Activated T-cell treated with anti-CD3 and anti-CD28 coated beads, Interleukin-2, amount 50 U/mL, for 24 hours (primary cell): ENCODE data around the gene KCNK5.

Experiments used
- DNase-seq: peaks from one replicate; pipeline ENCODE4 v3.0.0-alpha.2; 2020
- H3K27ac Mint-ChIP-seq: 2 replicates; pipeline ENCODE4 v1.8.0; 2020; ENCODE audit warnings: mild to moderate bottlenecking, mixed read lengths
- H3K27me3 Mint-ChIP-seq: 2 replicates; pipeline ENCODE4 v1.8.0; 2020; ENCODE audit warnings: mixed read lengths
- H3K36me3 Mint-ChIP-seq: 2 replicates; pipeline ENCODE4 v1.8.0; 2020; ENCODE audit warnings: low read depth, mixed read lengths
- H3K4me1 Mint-ChIP-seq: 2 replicates; pipeline ENCODE4 v1.8.0; 2020; ENCODE audit warnings: low read depth, mixed read lengths
- H3K4me3 Mint-ChIP-seq: 2 replicates; pipeline ENCODE4 v1.8.0; 2020; ENCODE audit warnings: mild to moderate bottlenecking, moderate library complexity, mixed read lengths
- H3K9me3 Mint-ChIP-seq: 2 replicates; pipeline ENCODE4 v1.8.0; 2020; ENCODE audit warnings: mixed read lengths

KCNK5 gene

GRCh38 chr6:39227476-39227875 is 1.8 kb downstream of the KCNK5 start:
- H3K4me3 Mint-ChIP-seq: peak overlapping the region; percentile 90
- peaks cover 55% of the 10 kb centered on the region for H3K36me3 Mint-ChIP-seq
- peaks cover 13% of the 10 kb centered on the region for H3K27me3 Mint-ChIP-seq
- H3K4me1 Mint-ChIP-seq: peaks cover 62% of the 10 kb centered on the region
- DNase-seq: no peak
- H3K9me3 Mint-ChIP-seq: no peaks in the 10 kb centered on the region
- peak overlapping the region; percentile 90 for H3K27ac Mint-ChIP-seq

DNA sequence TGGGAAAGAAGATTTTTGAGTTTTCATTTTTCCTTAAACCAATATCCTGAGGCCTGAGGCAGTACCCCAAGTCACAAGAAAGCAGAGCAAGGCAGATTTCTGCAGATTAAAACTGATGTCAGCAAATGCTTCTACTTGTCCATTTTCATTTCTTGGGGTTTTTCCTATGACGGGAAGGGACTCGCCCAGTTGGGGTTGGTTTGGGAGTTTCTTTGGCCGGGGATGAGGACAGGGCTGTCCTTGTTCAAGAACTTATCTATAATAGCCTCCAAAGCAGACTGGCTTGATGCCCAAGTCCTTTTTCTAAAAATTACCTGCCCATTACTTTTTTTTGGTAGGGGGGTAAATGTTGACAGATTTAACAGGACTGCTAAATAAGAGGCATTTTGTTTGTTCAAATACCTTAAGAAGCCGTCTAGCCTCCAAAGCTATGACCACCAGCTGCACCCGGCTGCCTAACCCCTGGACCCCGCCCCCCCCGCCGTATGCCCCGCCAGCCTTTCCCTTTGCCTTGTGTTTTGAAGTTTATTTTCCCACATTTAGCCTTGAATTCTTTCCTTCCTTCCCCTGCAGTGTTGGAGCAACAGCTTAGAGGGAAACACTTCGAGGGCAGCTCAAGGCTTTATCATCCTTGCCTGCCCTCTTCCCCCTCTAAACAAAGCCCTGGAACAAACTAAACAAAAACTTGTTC is 2.5 kb downstream of the KCNK5 start:
- H3K9me3 Mint-ChIP-seq: no peaks in the 10 kb centered on the region
- DNase-seq: no peak
- peaks cover 62% of the 10 kb centered on the region for H3K36me3 Mint-ChIP-seq
- peaks cover 13% of the 10 kb centered on the region for H3K27me3 Mint-ChIP-seq
- peaks cover 68% of the 10 kb centered on the region for H3K4me1 Mint-ChIP-seq
- H3K27ac Mint-ChIP-seq: peak overlapping the region; percentile 90
- H3K4me3 Mint-ChIP-seq: peak overlapping the region; percentile 90

GRCh38 chr6:39225946-39226437 is 3.3 kb downstream of the KCNK5 start:
- H3K4me3 Mint-ChIP-seq: peak overlapping the region; percentile 90

DNA sequence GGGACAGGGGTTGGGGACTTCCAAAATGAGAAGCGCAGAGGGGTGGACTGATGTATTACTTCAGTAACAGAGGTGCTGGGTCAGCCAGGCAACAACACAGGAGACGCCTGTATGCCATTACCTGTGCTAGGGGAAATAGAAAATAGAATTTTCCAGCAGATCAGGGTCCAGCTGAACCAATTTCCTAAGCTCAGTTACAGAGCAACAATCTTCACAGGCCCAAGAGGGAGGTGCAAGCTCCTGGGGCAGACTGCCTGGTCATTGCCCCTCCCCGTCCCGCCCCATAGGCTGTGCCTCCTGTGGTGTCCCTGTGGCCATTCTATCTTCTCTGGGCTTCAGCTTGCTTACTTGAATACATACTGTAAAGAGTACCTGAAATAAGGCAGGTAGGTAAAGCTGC is 3.7 kb downstream of the KCNK5 start:
- Mint-ChIP-seq H3K4me1 (peaks cover 76% of the 10 kb centered on the region), H3K27me3 (peaks cover 11% of the 10 kb centered on the region)

More at GRCh38 chr6:39225946-39226437, 3.3 kb downstream of the KCNK5 start:
- H3K27me3 Mint-ChIP-seq: peaks cover 13% of the 10 kb centered on the region
- peaks cover 70% of the 10 kb centered on the region for H3K36me3 Mint-ChIP-seq
- no peaks in the 10 kb centered on the region for H3K9me3 Mint-ChIP-seq
- peak overlapping the region; percentile 84 for H3K27ac Mint-ChIP-seq
- H3K4me1 Mint-ChIP-seq: peaks cover 73% of the 10 kb centered on the region
- peak; percentile 49 for DNase-seq

DNA sequence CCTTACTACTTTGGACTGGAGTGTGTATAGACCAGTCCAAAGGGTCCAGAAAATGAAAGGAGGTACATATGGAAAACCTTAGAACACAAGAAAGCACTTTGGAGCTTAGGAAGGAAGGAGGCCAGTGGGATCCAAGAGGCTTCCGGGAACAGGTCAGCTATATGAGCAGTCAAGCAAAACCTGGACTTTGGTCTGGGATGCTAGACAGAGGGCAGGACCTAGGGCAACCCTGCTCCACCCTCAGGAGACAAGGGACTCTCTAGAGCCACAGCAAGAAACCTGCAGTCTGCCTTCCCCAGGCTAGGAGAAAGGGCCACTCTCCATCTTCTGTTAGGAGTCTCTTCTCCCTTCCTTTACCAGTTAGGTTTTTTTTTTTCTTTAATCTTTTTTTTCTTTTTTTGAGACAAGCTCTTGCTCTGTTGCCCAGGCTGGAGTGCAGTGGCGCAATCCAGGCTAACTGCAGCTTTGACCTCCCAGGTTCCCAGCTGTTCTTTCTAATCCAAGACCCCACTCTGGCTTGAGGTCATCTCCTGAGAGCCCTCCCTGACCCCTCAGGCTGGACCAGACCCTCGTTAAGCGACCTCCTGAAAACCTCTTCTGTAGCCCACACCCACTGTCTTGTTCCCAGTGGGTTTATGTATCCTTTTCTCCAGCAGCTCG is 4.6 kb downstream of the KCNK5 start:
- Mint-ChIP-seq H3K27me3 (peaks cover 4% of the 10 kb centered on the region), H3K4me1 (peaks cover 79% of the 10 kb centered on the region), H3K27ac (peak overlapping the region; percentile 73), H3K9me3 (no peaks in the 10 kb centered on the region), H3K4me3 (peak overlapping the region; percentile 46), H3K36me3 (peaks cover 84% of the 10 kb centered on the region)
- DNase-seq: no peak

More for the DNA sequence above, 3.7 kb downstream of the KCNK5 start:
- peak overlapping the region; percentile 90 for H3K4me3 Mint-ChIP-seq
- H3K36me3 Mint-ChIP-seq: peaks cover 75% of the 10 kb centered on the region
- H3K27ac Mint-ChIP-seq: peak overlapping the region; percentile 84
- no peaks in the 10 kb centered on the region for H3K9me3 Mint-ChIP-seq
- no peak for DNase-seq

GRCh38 chr6:39224011-39224410 is 5.3 kb downstream of the KCNK5 start:
- H3K27ac Mint-ChIP-seq: peak overlapping the region; percentile 73
- peaks cover 2% of the 10 kb centered on the region for H3K27me3 Mint-ChIP-seq
- peaks cover 82% of the 10 kb centered on the region for H3K4me1 Mint-ChIP-seq
- H3K9me3 Mint-ChIP-seq: no peaks in the 10 kb centered on the region
- H3K36me3 Mint-ChIP-seq: peaks cover 87% of the 10 kb centered on the region
- H3K4me3 Mint-ChIP-seq: peak overlapping the region; percentile 24
- no peak for DNase-seq

DNA sequence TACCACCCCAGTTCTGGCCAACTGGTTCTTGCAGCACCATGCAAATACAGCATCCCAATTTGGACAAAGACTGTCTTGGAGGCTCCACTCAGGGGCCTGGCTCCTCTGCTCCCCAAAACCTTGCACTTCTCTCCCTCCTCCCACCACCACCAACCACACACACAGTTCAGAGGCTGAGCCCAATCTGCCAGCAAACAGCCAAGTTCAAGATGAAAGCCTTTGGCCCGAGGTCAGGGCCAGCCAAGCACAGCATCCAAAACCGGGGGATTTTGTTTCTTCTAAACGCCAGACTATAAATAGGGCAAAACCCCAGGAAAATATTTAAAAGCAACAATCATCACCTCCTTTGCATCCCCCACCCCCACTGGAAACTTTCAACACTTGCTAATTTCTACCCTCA is 5.7 kb downstream of the KCNK5 start:
- Mint-ChIP-seq H3K27me3 (no peaks in the 10 kb centered on the region), H3K27ac (peak overlapping the region; percentile 73), H3K4me1 (peaks cover 84% of the 10 kb centered on the region), H3K36me3 (peaks cover 88% of the 10 kb centered on the region), H3K4me3 (peak overlapping the region; percentile 24), H3K9me3 (no peaks in the 10 kb centered on the region)
- DNase-seq: no peak

- Mint-ChIP-seq H3K9me3 (no peaks in the 10 kb centered on the region), H3K4me3 (peak overlapping the region; percentile 17), H3K27me3 (no peaks in the 10 kb centered on the region), H3K36me3 (peaks cover 87% of the 10 kb centered on the region), H3K27ac (peak overlapping the region; percentile 60), H3K4me1 (peaks cover 83% of the 10 kb centered on the region)
- no peak for DNase-seq
Measured at GRCh38 chr6:39223061-39223460, 6.2 kb downstream of the KCNK5 start.

- DNase-seq: no peak
- Mint-ChIP-seq H3K27me3 (no peaks in the 10 kb centered on the region), H3K27ac (peak overlapping the region; percentile 60), H3K4me3 (peak overlapping the region; percentile 17), H3K9me3 (no peaks in the 10 kb centered on the region), H3K36me3 (peaks cover 85% of the 10 kb centered on the region), H3K4me1 (peaks cover 74% of the 10 kb centered on the region)
Measured at GRCh38 chr6:39221779-39222641, 7.3 kb downstream of the KCNK5 start.

- Mint-ChIP-seq H3K4me3 (no peak overlapping the region), H3K9me3 (no peaks in the 10 kb centered on the region), H3K27ac (no peak overlapping the region), H3K27me3 (no peaks in the 10 kb centered on the region), H3K36me3 (peaks cover 93% of the 10 kb centered on the region), H3K4me1 (peaks cover 67% of the 10 kb centered on the region)
- DNase-seq: no peak
Measured at GRCh38 chr6:39221115-39221514, 8.2 kb downstream of the KCNK5 start.

GRCh38 chr6:39218868-39219567 is 10.3 kb downstream of the KCNK5 start:
- no peak for DNase-seq
- peaks cover 48% of the 10 kb centered on the region for H3K4me1 Mint-ChIP-seq
- H3K4me3 Mint-ChIP-seq: no peak overlapping the region

GRCh38 chr6:39217177-39217864 is 12.0 kb downstream of the KCNK5 start:
- no peak overlapping the region for H3K27ac Mint-ChIP-seq
- no peak overlapping the region for H3K4me3 Mint-ChIP-seq
- H3K27me3 Mint-ChIP-seq: no peaks in the 10 kb centered on the region
- DNase-seq: no peak
- H3K4me1 Mint-ChIP-seq: peaks cover 31% of the 10 kb centered on the region
- peaks cover 85% of the 10 kb centered on the region for H3K36me3 Mint-ChIP-seq
- H3K9me3 Mint-ChIP-seq: no peaks in the 10 kb centered on the region

More at GRCh38 chr6:39218868-39219567, 10.3 kb downstream of the KCNK5 start:
- H3K36me3 Mint-ChIP-seq: peaks cover 88% of the 10 kb centered on the region
- H3K27me3 Mint-ChIP-seq: no peaks in the 10 kb centered on the region
- H3K9me3 Mint-ChIP-seq: no peaks in the 10 kb centered on the region
- H3K27ac Mint-ChIP-seq: peak overlapping the region; percentile 48

DNA sequence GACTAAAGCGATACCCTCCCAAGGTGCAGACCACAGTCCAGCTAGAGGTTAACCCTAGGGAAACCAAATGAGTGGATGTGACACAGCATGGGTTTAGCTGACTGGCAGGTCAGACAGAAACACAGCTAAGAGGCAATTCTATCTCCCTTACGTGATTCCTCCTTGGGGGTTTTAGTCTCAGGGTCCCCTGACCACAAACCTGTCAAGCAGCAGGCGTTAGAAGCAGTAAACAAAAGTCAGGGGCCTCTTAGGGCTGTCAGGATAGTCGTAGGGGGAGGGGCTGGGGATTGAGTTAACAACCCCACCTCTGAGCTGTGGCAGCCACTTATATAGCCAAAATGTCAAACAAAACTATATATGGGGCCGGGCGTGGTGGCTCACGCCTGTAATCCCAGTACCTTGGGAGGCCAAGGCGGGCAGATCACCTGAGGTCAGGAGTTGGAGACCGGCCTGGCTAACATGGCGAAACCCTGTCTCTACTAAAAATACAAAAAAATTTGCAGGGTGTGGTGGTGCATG is 13.6 kb downstream of the KCNK5 start:
- Mint-ChIP-seq H3K36me3 (peaks cover 78% of the 10 kb centered on the region), H3K27ac (no peak overlapping the region), H3K27me3 (no peaks in the 10 kb centered on the region), H3K4me3 (no peak overlapping the region), H3K4me1 (peaks cover 21% of the 10 kb centered on the region), H3K9me3 (no peaks in the 10 kb centered on the region)
- DNase-seq: no peak
